A549 treated with dexamethasone at 1 μM for 4 hours (cell line): ENCODE data around the gene OR10K2. TPM values are rescaled to one million over a fixed set of nuclear protein-coding genes. Genes with fewer than 3 reads are reported as not detected.

Experiments used
- total RNA-seq: library from RNA; stranded (reverse); fragments of 200-300 nt; extraction: Qiagen RNA extraction; gene quantifications from 5 replicates; pipeline ENCODE4 v1.2.3, GENCODE V29; 2022

The OR10K2 gene
- total RNA-seq = not detected in 5 replicates

GRCh38 chr1:158426137-158426536 lies at the start of gene OR10K2:
TSS of gene OR10K2 (minus strand) at chr1:158426237. CDS start at chr1:158420866, 5,371 bp downstream.

GRCh38 chr1:158471920-158472319 lies 45.9 kb upstream of the OR10K2 start, which contains the start of gene OR10R2:
TSS of gene OR10R2 (plus strand) at chr1:158472220. CDS start at chr1:158472326, 106 bp downstream.

GRCh38 chr1:158461534-158461933 lies 35.5 kb upstream of the OR10K2 start, which contains the start of gene OR10K1:
TSS of gene OR10K1 (plus strand) at chr1:158461834. CDS start at chr1:158465562, 3,728 bp downstream.

GRCh38 chr1:158398818-158399514 lies 27.1 kb downstream of the OR10K2 start, which contains the start of gene OR10T2:
TSS of gene OR10T2 (minus strand) at chr1:158399466. CDS start at chr1:158399466, 0 bp downstream.

Other genes with a start within 250 kb of the OR10K2 start
- 0.03 to 0.06 TPM (median 0.05 TPM) in 4 of 5 replicates, not detected in the other for gene CD1D, start 245.3 kb downstream of the OR10K2 start, total RNA-seq
- gene CD1A, start 171.8 kb downstream of the OR10K2 start, total RNA-seq = not detected in 5 replicates
- not detected in 5 replicates for gene CD1C, start 136.3 kb downstream of the OR10K2 start, total RNA-seq
- not detected in 5 replicates for gene CD1B, start 94.7 kb downstream of the OR10K2 start, total RNA-seq
- gene CD1E, start 72.3 kb downstream of the OR10K2 start, total RNA-seq = not detected in 5 replicates
- gene OR10T2, start 26.8 kb downstream of the OR10K2 start, total RNA-seq = not detected in 5 replicates
- gene OR10K1, start 35.6 kb upstream of the OR10K2 start, total RNA-seq = not detected in 5 replicates
- gene OR10R2, start 46.0 kb upstream of the OR10K2 start, total RNA-seq = not detected in 5 replicates
- gene OR6Y1, start 128.2 kb upstream of the OR10K2 start, total RNA-seq = not detected in 5 replicates
- not detected in 5 replicates for gene OR6P1, start 144.3 kb upstream of the OR10K2 start, total RNA-seq
- not detected in 5 replicates for gene OR10X1, start 153.7 kb upstream of the OR10K2 start, total RNA-seq
- gene OR10Z1, start 179.0 kb upstream of the OR10K2 start, total RNA-seq = not detected in 5 replicates